ENCODE results near the gene PSMD11.
A peak's percentile ranks its signal among the peaks of the same experiment; 100 is the strongest.

Gene PSMD11

GRCh38 chr17:32484628-32485027, 40.3 kb downstream of the PSMD11 start:
- no peaks in the 10 kb centered on the region for H3K27me3 ChIP-seq (ENCODE audit: insufficient read depth, low read depth, severe bottlenecking)
- TF ChIP-seq, protein P1, sequence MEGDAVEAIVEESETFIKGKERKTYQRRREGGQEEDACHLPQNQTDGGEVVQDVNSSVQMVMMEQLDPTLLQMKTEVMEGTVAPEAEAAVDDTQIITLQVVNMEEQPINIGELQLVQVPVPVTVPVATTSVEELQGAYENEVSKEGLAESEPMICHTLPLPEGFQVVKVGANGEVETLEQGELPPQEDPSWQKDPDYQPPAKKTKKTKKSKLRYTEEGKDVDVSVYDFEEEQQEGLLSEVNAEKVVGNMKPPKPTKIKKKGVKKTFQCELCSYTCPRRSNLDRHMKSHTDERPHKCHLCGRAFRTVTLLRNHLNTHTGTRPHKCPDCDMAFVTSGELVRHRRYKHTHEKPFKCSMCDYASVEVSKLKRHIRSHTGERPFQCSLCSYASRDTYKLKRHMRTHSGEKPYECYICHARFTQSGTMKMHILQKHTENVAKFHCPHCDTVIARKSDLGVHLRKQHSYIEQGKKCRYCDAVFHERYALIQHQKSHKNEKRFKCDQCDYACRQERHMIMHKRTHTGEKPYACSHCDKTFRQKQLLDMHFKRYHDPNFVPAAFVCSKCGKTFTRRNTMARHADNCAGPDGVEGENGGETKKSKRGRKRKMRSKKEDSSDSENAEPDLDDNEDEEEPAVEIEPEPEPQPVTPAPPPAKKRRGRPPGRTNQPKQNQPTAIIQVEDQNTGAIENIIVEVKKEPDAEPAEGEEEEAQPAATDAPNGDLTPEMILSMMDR (IDR thresholded peaks at IDR 0.05; ENCODE audit: low read depth, low read length) = no peak
- no peak for DNase-seq
- H3K4me3 ChIP-seq (ENCODE audit: low read depth, low read length) = no peak overlapping the region
- peaks cover 44% of the 10 kb centered on the region for H3K36me3 ChIP-seq
- H3K9me3 ChIP-seq (ENCODE audit: severe bottlenecking) = no peaks in the 10 kb centered on the region
- no peak overlapping the region; the same call in 1 of the 2 replicates for H3K27ac ChIP-seq

- Histone ChIP-seq H3K4me3 (ENCODE audit: low read depth, low read length) (peak overlapping the region; percentile 32), H3K9me3 (ENCODE audit: severe bottlenecking) (no peaks in the 10 kb centered on the region), H3K27ac (peak overlapping the region; percentile 99), H3K36me3 (peaks cover 43% of the 10 kb centered on the region), H3K27me3 (ENCODE audit: insufficient read depth, low read depth, severe bottlenecking) (no peaks in the 10 kb centered on the region)
- TF ChIP-seq, protein P1 (IDR thresholded peaks at IDR 0.05; ENCODE audit: low read depth, low read length) = no peak
- DNase-seq = peak; percentile 64
These were observed 41.2 kb downstream of the PSMD11 start for GRCh38 chr17:32485261-32486110.

DNA sequence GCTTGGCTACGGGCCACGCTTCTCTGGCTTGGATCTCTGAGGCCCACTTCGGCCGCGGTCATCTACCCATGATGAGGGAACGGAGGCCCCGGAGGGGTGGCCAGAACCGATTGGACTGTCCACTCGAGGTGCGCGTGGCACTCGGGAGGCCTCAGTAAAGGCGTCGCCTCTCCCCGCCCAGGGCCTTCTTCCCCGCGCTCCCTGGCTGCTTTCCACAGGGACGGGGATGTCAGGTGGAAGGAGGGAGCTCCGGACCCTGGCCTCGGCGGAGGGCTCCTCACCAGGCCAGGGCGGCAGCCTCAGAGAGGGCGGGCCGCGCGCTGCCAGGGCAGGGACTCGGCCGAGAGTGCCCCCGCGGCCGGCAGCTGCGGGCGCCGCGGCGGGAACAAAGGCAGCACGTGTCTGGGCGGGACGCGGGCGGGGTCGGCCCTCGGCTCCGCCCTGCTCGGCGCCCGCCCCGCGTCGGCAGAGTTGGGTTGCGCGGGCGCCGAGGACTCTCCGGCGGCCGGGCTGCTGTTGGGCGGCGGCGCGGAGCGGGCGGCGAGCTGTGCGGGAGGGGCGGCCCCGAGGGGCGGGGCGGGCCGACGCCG, 41.9 kb downstream of the PSMD11 start:
- H3K4me3 ChIP-seq (ENCODE audit: low read depth, low read length) = peak overlapping the region; percentile 37
- TF ChIP-seq, protein P1 (IDR thresholded peaks at IDR 0.05; ENCODE audit: low read depth, low read length) = no peak
- DNase-seq = peak; percentile 81
- H3K36me3 ChIP-seq = peaks cover 43% of the 10 kb centered on the region
- H3K27me3 ChIP-seq (ENCODE audit: insufficient read depth, low read depth, severe bottlenecking) = no peaks in the 10 kb centered on the region
- H3K27ac ChIP-seq = peak overlapping the region; percentile 99
- no peaks in the 10 kb centered on the region for H3K9me3 ChIP-seq (ENCODE audit: severe bottlenecking)

DNA sequence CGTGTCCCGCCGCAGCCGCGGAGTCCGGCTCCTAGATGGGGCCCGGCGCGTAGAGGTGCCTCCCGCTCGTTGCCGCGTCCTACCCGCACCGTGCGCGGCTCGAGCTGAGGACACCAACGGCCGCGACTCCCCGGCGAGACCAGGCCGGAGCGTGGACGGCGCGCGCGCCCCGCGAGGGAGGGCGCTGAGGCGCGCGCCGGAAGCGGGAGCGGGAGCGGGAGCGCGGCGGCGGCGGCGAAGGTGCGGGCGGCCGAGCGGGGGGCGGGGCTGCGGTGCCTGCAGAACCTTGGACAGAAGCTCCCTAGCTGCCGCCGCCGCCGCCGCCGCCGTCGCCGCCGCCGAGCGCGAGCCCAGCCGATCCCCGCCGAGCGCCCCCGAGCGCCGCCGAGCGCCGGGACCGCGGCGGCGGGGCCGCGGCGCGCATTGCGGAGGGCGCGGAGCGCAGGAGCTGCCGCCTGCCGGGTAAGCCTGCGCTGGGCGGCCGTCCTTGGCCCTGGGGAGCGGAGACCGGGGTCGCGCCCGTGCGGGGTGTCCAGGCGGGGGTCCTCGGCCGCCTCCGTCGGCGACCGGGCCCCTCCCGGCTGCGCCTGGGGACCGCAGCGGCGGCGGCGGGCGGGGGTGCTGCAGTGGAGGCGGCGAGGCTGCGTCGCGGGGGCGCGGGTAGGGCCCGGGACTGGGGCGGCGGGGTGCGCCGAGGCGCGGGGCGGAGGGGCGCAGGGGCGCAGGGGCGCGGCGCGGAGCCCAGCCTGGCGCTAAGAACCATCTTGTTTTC, 42.6 kb downstream of the PSMD11 start, which contains the start of gene CDK5R1:
Gene CDK5R1 (plus strand): TSS at position 293 of the 772 bp plus-strand sequence. CDS start 628 bp downstream, outside the sequence.
- Histone ChIP-seq H3K9me3 (ENCODE audit: severe bottlenecking) (no peaks in the 10 kb centered on the region), H3K36me3 (peaks cover 40% of the 10 kb centered on the region), H3K4me3 (ENCODE audit: low read depth, low read length) (peak within 1 kb of the TSS; percentile 62), H3K27me3 (ENCODE audit: insufficient read depth, low read depth, severe bottlenecking) (no peaks in the 10 kb centered on the region), H3K27ac (peak within 1 kb of the TSS; percentile 99)
- peak; percentile 79 for DNase-seq
- TF ChIP-seq, protein P1 (IDR thresholded peaks at IDR 0.05; ENCODE audit: low read depth, low read length) = no peak

GRCh38 chr17:32487473-32488176, 43.3 kb downstream of the PSMD11 start:
- peak overlapping the region; percentile 62 for H3K4me3 ChIP-seq (ENCODE audit: low read depth, low read length)
- H3K27ac ChIP-seq = peak overlapping the region; percentile 86

More at GRCh38 chr17:32487473-32488176, 43.3 kb downstream of the PSMD11 start:
- peak; percentile 40 for DNase-seq
- H3K27me3 ChIP-seq (ENCODE audit: insufficient read depth, low read depth, severe bottlenecking) = no peaks in the 10 kb centered on the region
- TF ChIP-seq, protein P1 (IDR thresholded peaks at IDR 0.05; ENCODE audit: low read depth, low read length) = 0 out of 2 replicates have a peak, but pooled peaks have one; percentile 6
- peaks cover 37% of the 10 kb centered on the region for H3K36me3 ChIP-seq
- H3K9me3 ChIP-seq (ENCODE audit: severe bottlenecking) = no peaks in the 10 kb centered on the region

Measured in WERI-Rb-1 (cell line).